ENCODE measurements around the gene SPTBN1.

Gene SPTBN1

GRCh38 chr2:54500404-54501205 is 44.5 kb downstream of the SPTBN1 start:
- H3K27ac ChIP-seq, result peak overlapping the region; percentile 8 to 11
- H3K4me1 ChIP-seq, result peaks cover 0 to 88% (median 38%) of the 10 kb centered on the region in 4 donors
- no peaks in the 10 kb centered on the region for H3K27me3 ChIP-seq
- H3K9me3 ChIP-seq, result no peaks in the 10 kb centered on the region
- no peak for TF ChIP-seq CTCF (IDR thresholded peaks at IDR 0.05)
- peak in 1 of 2 donors; percentile 55 for DNase-seq
- no peaks in the 10 kb centered on the region for H3K36me3 ChIP-seq
- H3K4me3 ChIP-seq, result no peak overlapping the region
- intact Hi-C loops (cut with DNase I; ENCODE audit: low total_unique reads), result no loop called here

GRCh38 chr2:54502731-54503130 is 46.6 kb downstream of the SPTBN1 start:
- DNase-seq, result no peak
- no peak for TF ChIP-seq CTCF (IDR thresholded peaks at IDR 0.05)
- intact Hi-C loops (cut with DNase I; ENCODE audit: low total_unique reads), result no loop called here
- peaks cover 0 to 79% (median 36%) of the 10 kb centered on the region in 4 donors for H3K4me1 ChIP-seq
- H3K9me3 ChIP-seq, result no peaks in the 10 kb centered on the region
- H3K36me3 ChIP-seq, result no peaks in the 10 kb centered on the region
- H3K27me3 ChIP-seq, result no peaks in the 10 kb centered on the region
- no peak overlapping the region for H3K4me3 ChIP-seq
- H3K27ac ChIP-seq, result no peak overlapping the region

- Histone ChIP-seq H3K4me1 (peaks cover 0 to 79% (median 34%) of the 10 kb centered on the region in 4 donors), H3K27ac (no peak overlapping the region)
- no peak for DNase-seq
Observed at GRCh38 chr2:54503192-54503591, 47.1 kb downstream of the SPTBN1 start.

GRCh38 chr2:54503828-54504227 is 47.7 kb downstream of the SPTBN1 start:
- intact Hi-C loops (cut with DNase I; ENCODE audit: low total_unique reads), result no loop called here
- Histone ChIP-seq H3K4me3 (no peak overlapping the region), H3K9me3 (no peaks in the 10 kb centered on the region), H3K27me3 (no peaks in the 10 kb centered on the region), H3K36me3 (no peaks in the 10 kb centered on the region), H3K27ac (no peak overlapping the region), H3K4me1 (peaks cover 0 to 78% (median 34%) of the 10 kb centered on the region in 4 donors)
- no peak for TF ChIP-seq CTCF (IDR thresholded peaks at IDR 0.05)
- DNase-seq, result no peak

More at GRCh38 chr2:54503192-54503591, 47.1 kb downstream of the SPTBN1 start:
- Histone ChIP-seq H3K36me3 (no peaks in the 10 kb centered on the region), H3K4me3 (no peak overlapping the region), H3K9me3 (no peaks in the 10 kb centered on the region), H3K27me3 (no peaks in the 10 kb centered on the region)
- peak; percentile 28 to 31 for TF ChIP-seq CTCF (IDR thresholded peaks at IDR 0.05)
- intact Hi-C loops (cut with DNase I; ENCODE audit: low total_unique reads), result no loop called here

GRCh38 chr2:54504866-54505265 is 48.7 kb downstream of the SPTBN1 start:
- Histone ChIP-seq H3K4me1 (peaks cover 0 to 70% (median 32%) of the 10 kb centered on the region in 4 donors), H3K27ac (no peak overlapping the region), H3K27me3 (no peaks in the 10 kb centered on the region), H3K4me3 (no peak overlapping the region), H3K9me3 (no peaks in the 10 kb centered on the region), H3K36me3 (no peaks in the 10 kb centered on the region)
- intact Hi-C loops (cut with DNase I; ENCODE audit: low total_unique reads), result no loop called here
- no peak for DNase-seq
- no peak for TF ChIP-seq CTCF (IDR thresholded peaks at IDR 0.05)

All from tibial artery (tissue), 4 donors.